ENCODE measurements around the gene BRD2. TPM values are rescaled to one million over a fixed set of nuclear protein-coding genes. Genes with fewer than 3 reads are reported as not detected.

BRD2 gene
- total and polyA plus RNA-seq, 9 of the 15 experiments (the other 6 are each of a cell fraction or from before 2014, with no cell fraction given): 19.0 to 252 (median 181) TPM

DNA sequence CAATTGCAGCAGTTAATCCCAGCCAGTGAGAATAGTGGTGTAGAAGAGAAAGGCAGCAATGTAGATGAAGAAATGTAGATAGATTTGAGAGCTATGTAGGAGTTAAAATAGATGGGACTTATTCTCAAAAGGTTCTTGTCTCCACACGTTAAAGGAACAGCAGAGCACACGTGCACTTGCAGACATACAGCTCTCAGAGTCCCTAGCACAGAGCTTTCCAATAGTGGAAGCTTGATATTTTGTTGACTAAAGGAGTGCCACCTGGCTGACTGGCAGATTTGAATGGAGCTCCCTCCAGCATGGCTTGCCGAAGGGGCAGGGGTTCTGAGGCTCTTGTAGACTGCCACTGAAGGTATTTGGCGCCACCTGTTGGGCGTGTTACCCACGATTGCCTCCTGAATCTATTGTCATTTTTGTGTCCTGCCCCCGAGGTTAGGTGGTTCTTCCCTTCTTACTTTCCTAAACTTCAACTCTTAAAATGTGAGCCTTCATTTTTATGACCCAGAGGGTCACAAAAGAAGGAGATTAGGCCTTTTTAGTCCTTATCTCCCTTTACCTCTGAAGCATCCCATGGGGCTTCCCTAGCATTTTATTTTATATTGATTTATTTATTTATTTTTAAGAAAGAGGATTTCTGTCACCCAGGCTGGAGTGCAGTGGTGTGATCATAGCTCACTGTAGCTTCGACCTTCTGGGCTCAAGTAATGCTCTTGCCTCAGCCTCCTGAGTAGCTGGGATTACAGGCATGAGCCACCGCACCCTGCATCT lies 16.4 kb downstream of the BRD2 start:
- H3K27me3 ChIP-seq (ENCODE audit: control insufficient read depth in 2 of 2, insufficient read depth in 2 of 2, low read length in 2 of 2): peaks cover 8 to 15% of the 10 kb centered on the region in 2 experiments; a peak in 3 of 5 replicates
- peak; percentile 92 for FAIRE-seq
- H3K79me2 ChIP-seq (ENCODE audit: control insufficient read depth, insufficient read depth, low read length): no peaks in the 10 kb centered on the region
- ChIA-PET POLR2A (interaction anchor here (0.6 to 12.5 kb wide), 15 partner anchors 13 to 930 kb away, joined by 3 to 384 read pairs (median 4); partner anchors contain the start of genes BRD2, HLA-DMB, TAP1 and TAP2), CTCF (ENCODE audit: low intra/inter-chr PET ratio) (interaction anchor here (0.6 to 4.7 kb wide), 14 partner anchors 8 to 574 kb away, joined by 3 to 84 read pairs (median 4); partner anchors contain the start of genes HLA-DMA and TAP2)
- ATAC-seq: peak; percentile 75
- DNase-seq (ENCODE audit: extremely low read depth in 1 of 4, low spot score in 3 of 4): peak; percentile 80 to 93 (median 80)
- WGBS (ENCODE audit: insufficient coverage, low coverage, missing lambda C conversion rate): 12% methylated on average over 9 of the region's 9 CpGs
- in situ Hi-C loops (cut with MboI) (loop anchor here (5.0 to 10.0 kb wide), 2 partner anchors 50 to 98 kb away; no protein-coding TSS in a partner anchor), intact Hi-C loops (cut with micrococcal nuclease) (loop anchor here (1.0 kb wide), 3 partner anchors 52 to 147 kb away; partner anchors contain the start of gene TAP2)
- H3K36me3 ChIP-seq (ENCODE audit: control insufficient read depth, insufficient read depth, low read length): peaks cover 24% of the 10 kb centered on the region
- H3K9me1 ChIP-seq (ENCODE audit: control insufficient read depth, insufficient read depth, low read length): no peaks in the 10 kb centered on the region
- no peak overlapping the region for H3K4me3 ChIP-seq
- no TSS peak for BruUV-seq (replicated peaks)
- H4K20me1 ChIP-seq (replicated peaks; ENCODE audit: control insufficient read depth, insufficient read depth, low read length): peaks cover 29% of the 10 kb centered on the region
- no peak overlapping the region for H3K4me2 ChIP-seq (ENCODE audit: insufficient read depth, low read length)
- no peaks in the 10 kb centered on the region for H3K9me3 ChIP-seq (replicated peaks; ENCODE audit: control insufficient read depth, insufficient read depth, low read depth, low read length)
- no peak overlapping the region for H3K9ac ChIP-seq (ENCODE audit: insufficient read depth in 1 of 2, low read depth in 2 of 2, low read length in 2 of 2)
- H3K4me1 ChIP-seq (replicated peaks in 1 of 2; ENCODE audit: control insufficient read depth in 2 of 2, insufficient read depth in 2 of 2, low read length in 2 of 2): peaks cover 0 to 6% of the 10 kb centered on the region in 2 experiments; a peak in 2 of 5 replicates
- H2AFZ ChIP-seq (ENCODE audit: low read depth, low read length): no peak overlapping the region
- no peak overlapping the region for H3K27ac ChIP-seq (ENCODE audit: extremely low read depth, low read depth, low read length)
- TF ChIP-seq KDM5B (IDR thresholded peaks at IDR 0.05; ENCODE audit: insufficient replicate concordance, low read depth, low read length) (no peak), GTF2E2 (tag; IDR thresholded peaks at IDR 0.05) (no peak), HMG20B (CRISPR knock-in tag; IDR thresholded peaks at IDR 0.05) (no peak), CREM (IDR thresholded peaks at IDR 0.05; ENCODE audit: low read depth) (0 out of 2 replicates have a peak, but pooled peaks have one; percentile 15), ZZZ3 (IDR thresholded peaks at IDR 0.05) (no peak), NR1H2 (CRISPR knock-in tag; IDR thresholded peaks at IDR 0.05) (no peak), ZNF184 (CRISPR knock-in tag; IDR thresholded peaks at IDR 0.05) (no peak), NELFE (IDR thresholded peaks at IDR 0.05; ENCODE audit: insufficient read depth, insufficient read length) (no peak)
- TF ChIP-seq, protein P1, sequence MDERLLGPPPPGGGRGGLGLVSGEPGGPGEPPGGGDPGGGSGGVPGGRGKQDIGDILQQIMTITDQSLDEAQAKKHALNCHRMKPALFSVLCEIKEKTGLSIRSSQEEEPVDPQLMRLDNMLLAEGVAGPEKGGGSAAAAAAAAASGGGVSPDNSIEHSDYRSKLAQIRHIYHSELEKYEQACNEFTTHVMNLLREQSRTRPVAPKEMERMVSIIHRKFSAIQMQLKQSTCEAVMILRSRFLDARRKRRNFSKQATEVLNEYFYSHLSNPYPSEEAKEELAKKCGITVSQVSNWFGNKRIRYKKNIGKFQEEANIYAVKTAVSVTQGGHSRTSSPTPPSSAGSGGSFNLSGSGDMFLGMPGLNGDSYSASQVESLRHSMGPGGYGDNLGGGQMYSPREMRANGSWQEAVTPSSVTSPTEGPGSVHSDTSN (CRISPR knock-in tag; IDR thresholded peaks at IDR 0.05; ENCODE audit: low read depth): no peak
- TF ChIP-seq, protein P1 (tag; conservative IDR thresholded peaks at IDR 0.05; ENCODE audit: low read depth): no peak
- TF ChIP-seq, protein P2, sequence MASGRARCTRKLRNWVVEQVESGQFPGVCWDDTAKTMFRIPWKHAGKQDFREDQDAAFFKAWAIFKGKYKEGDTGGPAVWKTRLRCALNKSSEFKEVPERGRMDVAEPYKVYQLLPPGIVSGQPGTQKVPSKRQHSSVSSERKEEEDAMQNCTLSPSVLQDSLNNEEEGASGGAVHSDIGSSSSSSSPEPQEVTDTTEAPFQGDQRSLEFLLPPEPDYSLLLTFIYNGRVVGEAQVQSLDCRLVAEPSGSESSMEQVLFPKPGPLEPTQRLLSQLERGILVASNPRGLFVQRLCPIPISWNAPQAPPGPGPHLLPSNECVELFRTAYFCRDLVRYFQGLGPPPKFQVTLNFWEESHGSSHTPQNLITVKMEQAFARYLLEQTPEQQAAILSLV (tag; IDR thresholded peaks at IDR 0.05): no peak
- TF ChIP-seq, protein P3, sequence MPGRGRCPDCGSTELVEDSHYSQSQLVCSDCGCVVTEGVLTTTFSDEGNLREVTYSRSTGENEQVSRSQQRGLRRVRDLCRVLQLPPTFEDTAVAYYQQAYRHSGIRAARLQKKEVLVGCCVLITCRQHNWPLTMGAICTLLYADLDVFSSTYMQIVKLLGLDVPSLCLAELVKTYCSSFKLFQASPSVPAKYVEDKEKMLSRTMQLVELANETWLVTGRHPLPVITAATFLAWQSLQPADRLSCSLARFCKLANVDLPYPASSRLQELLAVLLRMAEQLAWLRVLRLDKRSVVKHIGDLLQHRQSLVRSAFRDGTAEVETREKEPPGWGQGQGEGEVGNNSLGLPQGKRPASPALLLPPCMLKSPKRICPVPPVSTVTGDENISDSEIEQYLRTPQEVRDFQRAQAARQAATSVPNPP (IDR thresholded peaks at IDR 0.05; ENCODE audit: borderline replicate concordance, insufficient read depth, insufficient read length): no peak

All from K562 (cell line).